Measurements from ENCODE around the gene SMCP. TPM values are rescaled to one million over a fixed set of nuclear protein-coding genes. Genes with fewer than 3 reads are reported as not detected.

The SMCP gene, protein sequence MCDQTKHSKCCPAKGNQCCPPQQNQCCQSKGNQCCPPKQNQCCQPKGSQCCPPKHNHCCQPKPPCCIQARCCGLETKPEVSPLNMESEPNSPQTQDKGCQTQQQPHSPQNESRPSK
- not detected for total RNA-seq

DNA sequence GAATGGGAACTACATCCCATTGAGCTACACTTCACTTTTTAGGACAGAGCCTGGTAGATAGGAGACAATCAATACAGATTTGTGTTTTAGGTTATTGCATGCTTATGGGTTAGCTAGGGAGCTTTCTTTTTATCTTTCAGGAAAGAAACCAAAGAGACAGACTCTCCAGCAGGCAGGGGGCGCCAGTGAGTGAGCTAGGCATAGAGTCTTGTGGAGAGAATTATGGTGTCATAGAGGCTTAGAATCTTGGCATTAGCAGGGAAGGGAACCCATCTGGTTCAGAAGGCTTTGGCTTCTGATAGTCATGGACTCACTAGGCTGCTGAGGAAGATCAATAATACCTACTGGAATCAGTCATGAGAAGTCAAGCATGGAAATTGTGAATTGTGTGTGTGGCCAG, at the start of gene SMCP:
Gene SMCP (plus strand): TSS at position 281 of the 400 bp plus-strand sequence. CDS start 6,101 bp downstream, outside the sequence.
- intact Hi-C loops (cut with DNase I), result no loop called here

DNA sequence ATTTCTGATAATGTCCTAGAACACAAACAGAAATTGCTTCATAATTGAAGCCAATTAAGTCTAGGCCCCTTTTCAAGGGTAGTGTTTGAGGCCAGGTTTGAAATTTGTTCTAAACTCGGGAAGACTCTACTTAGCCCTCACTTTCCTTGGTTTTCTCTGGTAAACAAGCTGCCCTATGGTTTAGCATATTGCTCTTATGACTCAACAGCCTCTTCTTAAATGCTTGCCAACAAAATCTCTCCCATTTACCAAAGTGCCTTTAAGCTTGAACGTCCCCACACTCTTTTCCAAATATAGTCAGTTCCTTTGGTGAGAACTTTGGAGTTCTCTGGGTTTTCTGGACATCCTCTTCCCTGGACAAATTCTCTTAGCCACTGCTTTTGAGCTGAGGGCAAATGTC, 41.3 kb upstream of the SMCP start:
- no peak for TF ChIP-seq EP300 (IDR thresholded peaks at IDR 0.05)
- TF ChIP-seq, protein P1, sequence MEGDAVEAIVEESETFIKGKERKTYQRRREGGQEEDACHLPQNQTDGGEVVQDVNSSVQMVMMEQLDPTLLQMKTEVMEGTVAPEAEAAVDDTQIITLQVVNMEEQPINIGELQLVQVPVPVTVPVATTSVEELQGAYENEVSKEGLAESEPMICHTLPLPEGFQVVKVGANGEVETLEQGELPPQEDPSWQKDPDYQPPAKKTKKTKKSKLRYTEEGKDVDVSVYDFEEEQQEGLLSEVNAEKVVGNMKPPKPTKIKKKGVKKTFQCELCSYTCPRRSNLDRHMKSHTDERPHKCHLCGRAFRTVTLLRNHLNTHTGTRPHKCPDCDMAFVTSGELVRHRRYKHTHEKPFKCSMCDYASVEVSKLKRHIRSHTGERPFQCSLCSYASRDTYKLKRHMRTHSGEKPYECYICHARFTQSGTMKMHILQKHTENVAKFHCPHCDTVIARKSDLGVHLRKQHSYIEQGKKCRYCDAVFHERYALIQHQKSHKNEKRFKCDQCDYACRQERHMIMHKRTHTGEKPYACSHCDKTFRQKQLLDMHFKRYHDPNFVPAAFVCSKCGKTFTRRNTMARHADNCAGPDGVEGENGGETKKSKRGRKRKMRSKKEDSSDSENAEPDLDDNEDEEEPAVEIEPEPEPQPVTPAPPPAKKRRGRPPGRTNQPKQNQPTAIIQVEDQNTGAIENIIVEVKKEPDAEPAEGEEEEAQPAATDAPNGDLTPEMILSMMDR (IDR thresholded peaks at IDR 0.05), result no peak

More for the DNA sequence above, at the start of gene SMCP:
- H3K27ac ChIP-seq (replicated peaks in 1 of 4), result no peak within 1 kb of the TSS
- no peak for TF ChIP-seq POLR2A (IDR thresholded peaks at IDR 0.05; ENCODE audit: low read depth)
- H3K4me1 ChIP-seq, result peaks cover 0 to 5% (median 0%) of the 10 kb centered on the region in 4 donors
- H3K9me3 ChIP-seq, result no peaks in the 10 kb centered on the region
- WGBS, result 22% methylated on average over 1 of the region's 1 CpG
- no peaks in the 10 kb centered on the region for H3K27me3 ChIP-seq
- H3K4me3 ChIP-seq, result no peak within 1 kb of the TSS
- DNase-seq (ENCODE audit: extremely low spot score), result no peak
- no peaks in the 10 kb centered on the region for H3K36me3 ChIP-seq

DNA sequence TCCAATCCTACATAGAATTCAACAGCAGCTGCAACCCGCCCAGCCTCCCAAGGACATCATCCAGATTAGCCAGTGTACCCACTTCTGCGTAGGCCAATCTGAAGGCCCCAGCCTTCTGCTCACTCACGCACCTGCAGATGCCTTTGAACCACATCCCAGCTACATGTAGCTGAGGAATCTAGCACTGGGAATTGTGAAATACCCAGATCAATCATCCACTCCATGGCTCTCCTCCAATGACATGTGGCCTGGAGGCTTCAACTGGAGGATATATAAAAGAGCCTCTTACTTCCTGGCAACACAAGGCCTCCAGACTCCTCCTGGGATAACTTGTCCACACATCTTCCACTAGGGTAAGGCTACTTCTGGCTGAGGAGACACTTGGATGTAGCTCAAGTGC, 35.6 kb upstream of the SMCP start, which contains the start of gene LCE6A:
Gene LCE6A (plus strand): TSS at position 301 of the 400 bp plus-strand sequence. CDS start 665 bp downstream, outside the sequence.
- DNase-seq (ENCODE audit: extremely low spot score), result no peak
- H3K9me3 ChIP-seq, result no peaks in the 10 kb centered on the region
- no peaks in the 10 kb centered on the region for H3K4me1 ChIP-seq
- H3K36me3 ChIP-seq, result no peaks in the 10 kb centered on the region
- WGBS, result 94% methylated on average over 3 of the region's 3 CpGs
- no peak within 1 kb of the TSS for H3K27ac ChIP-seq (replicated peaks in 1 of 4)
- TF ChIP-seq, protein P1 (IDR thresholded peaks at IDR 0.05), result no peak
- TF ChIP-seq POLR2A (IDR thresholded peaks at IDR 0.05; ENCODE audit: low read depth), result no peak
- no peak for TF ChIP-seq EP300 (IDR thresholded peaks at IDR 0.05)
- TF ChIP-seq POLR2AphosphoS5 (IDR thresholded peaks at IDR 0.05), result no peak
- no peak within 1 kb of the TSS for H3K4me3 ChIP-seq
- H3K27me3 ChIP-seq, result no peaks in the 10 kb centered on the region
- intact Hi-C loops (cut with DNase I), result no loop called here

More for the DNA sequence above, 41.3 kb upstream of the SMCP start:
- no peaks in the 10 kb centered on the region for H3K4me1 ChIP-seq
- H3K36me3 ChIP-seq, result no peaks in the 10 kb centered on the region
- H3K9me3 ChIP-seq, result no peaks in the 10 kb centered on the region
- H3K27me3 ChIP-seq, result no peaks in the 10 kb centered on the region
- intact Hi-C loops (cut with DNase I), result no loop called here
- DNase-seq (ENCODE audit: extremely low spot score), result no peak
- no peak overlapping the region for H3K27ac ChIP-seq (replicated peaks in 1 of 4)
- no peak overlapping the region for H3K4me3 ChIP-seq
- WGBS, result 61% methylated on average over 2 of the region's 2 CpGs

DNA sequence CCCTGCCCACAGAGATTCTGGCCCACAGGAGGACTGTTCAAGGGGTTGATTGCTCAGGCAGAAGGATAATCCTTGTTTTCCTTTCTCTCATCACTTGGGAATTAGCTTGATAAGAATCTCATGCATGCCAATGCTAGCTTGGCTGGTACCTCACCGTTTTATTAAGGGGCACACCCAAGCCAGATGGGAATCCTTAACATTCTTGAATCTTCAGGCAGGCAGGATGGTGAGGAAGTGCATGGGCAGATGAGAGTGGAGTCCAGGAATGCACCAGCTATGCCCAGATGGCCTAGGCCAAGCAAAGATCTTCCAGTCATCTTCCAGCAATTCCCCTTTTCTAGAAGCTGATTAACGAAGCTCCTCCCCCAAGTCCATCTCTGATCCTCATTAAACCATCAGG, 22.5 kb upstream of the SMCP start:
- DNase-seq (ENCODE audit: extremely low spot score), result peak; percentile 77
- H3K27ac ChIP-seq (replicated peaks in 1 of 4), result no peak overlapping the region
- no peaks in the 10 kb centered on the region for H3K27me3 ChIP-seq
- no peaks in the 10 kb centered on the region for H3K9me3 ChIP-seq
- peaks cover 0 to 8% (median 2%) of the 10 kb centered on the region in 4 donors for H3K4me1 ChIP-seq
- intact Hi-C loops (cut with DNase I), result no loop called here
- 80% methylated on average over 2 of the region's 2 CpGs for WGBS
- H3K36me3 ChIP-seq, result no peaks in the 10 kb centered on the region
- TF ChIP-seq, protein P1 (IDR thresholded peaks at IDR 0.05), result no peak
- TF ChIP-seq POLR2A (IDR thresholded peaks at IDR 0.05; ENCODE audit: low read depth) (no peak), POLR2AphosphoS5 (IDR thresholded peaks at IDR 0.05) (no peak), EP300 (IDR thresholded peaks at IDR 0.05) (no peak)
- no peak overlapping the region for H3K4me3 ChIP-seq

DNA sequence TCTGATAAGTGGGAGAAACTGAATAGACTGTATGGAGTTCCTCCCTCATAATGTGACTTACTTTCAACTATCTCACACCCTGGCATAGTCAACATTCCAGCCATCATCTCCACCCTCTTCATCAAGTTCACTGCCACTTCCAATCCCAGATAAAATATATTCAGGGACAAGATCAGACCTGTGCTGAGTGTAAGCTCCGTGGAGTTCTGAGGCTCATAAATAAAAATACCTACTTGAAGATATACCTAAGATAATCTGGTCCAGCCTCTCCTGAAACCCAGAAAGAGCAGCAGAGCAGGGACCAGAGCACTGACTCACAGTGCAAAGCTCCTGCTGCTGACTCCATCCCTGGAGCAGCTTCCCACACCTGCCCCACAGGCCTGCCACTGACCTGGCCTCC, 20.1 kb upstream of the SMCP start:
- WGBS, result 67% methylated on average over 1 of the region's 1 CpG
- Histone ChIP-seq H3K27ac (replicated peaks in 1 of 4) (no peak overlapping the region), H3K27me3 (no peaks in the 10 kb centered on the region), H3K9me3 (no peaks in the 10 kb centered on the region), H3K4me3 (no peak overlapping the region), H3K4me1 (peaks cover 0 to 32% (median 22%) of the 10 kb centered on the region in 4 donors), H3K36me3 (no peaks in the 10 kb centered on the region)
- no peak for TF ChIP-seq EP300 (IDR thresholded peaks at IDR 0.05)
- TF ChIP-seq POLR2A (IDR thresholded peaks at IDR 0.05; ENCODE audit: low read depth), result no peak
- TF ChIP-seq, protein P1 (IDR thresholded peaks at IDR 0.05), result no peak
- no peak for TF ChIP-seq POLR2AphosphoS5 (IDR thresholded peaks at IDR 0.05)
- intact Hi-C loops (cut with DNase I), result no loop called here
- peak; percentile 26 for DNase-seq (ENCODE audit: extremely low spot score)

Data from esophagus muscularis mucosa (tissue), 4 donors.